Vagina (tissue), 2 donors: Measurements from ENCODE around the gene QRFP. TPM values are rescaled to one million over a fixed set of nuclear protein-coding genes. Genes with fewer than 3 reads are reported as not detected.

ENCODE experiments used
- DNase-seq, 2 donors: peaks; one replicate each; pipeline ENCODE4 v3.0.0-alpha.2; 2017; ENCODE audit errors: extremely low spot score in 2 of 2
- H3K27ac ChIP-seq: fragments of 200-600 bp; sonication (generic); one replicate; pipeline ENCODE4 v1.5.1; 2019
- H3K27me3 ChIP-seq: fragments of 200-600 bp; sonication (generic); one replicate; pipeline ENCODE4 v1.5.1; 2019
- H3K36me3 ChIP-seq, 2 donors: fragments of 200-600 bp; sonication (generic); one replicate each; pipeline ENCODE4 v1.5.1; 2017 to 2019
- H3K4me1 ChIP-seq: fragments of 200-600 bp; sonication (generic); one replicate; pipeline ENCODE4 v1.5.1; 2019
- H3K4me3 ChIP-seq, 2 donors: fragments of 200-600 bp; sonication (generic); 1 replicate in 1 of 2; 2 replicates in 1 of 2; pipeline ENCODE4 v1.5.1; 2016 to 2019
- H3K9me3 ChIP-seq: fragments of 200-600 bp; sonication (generic); one replicate; pipeline ENCODE4 v1.5.1; 2019
- CTCF ChIP-seq, 3 experiments: fragments of 450-650 bp in 2 of 3; fragments of 200-600 bp in 1 of 3; sonication (generic) in 1 of 3; IDR thresholded peaks; one replicate each; pipeline ENCODE4 v1.5.1; 2017 to 2019; ENCODE audit warnings: antibody characterized with exemption in 3 of 3, mild to moderate bottlenecking in 2 of 3, moderate library complexity in 2 of 3
- POLR2A ChIP-seq, 2 donors: fragments of 450-650 bp; IDR thresholded peaks; one replicate each; pipeline ENCODE4 v1.6.1; 2017; ENCODE audit warnings: antibody characterized with exemption in 2 of 2, mild to moderate bottlenecking in 2 of 2, moderate library complexity in 2 of 2
- POLR2AphosphoS5 ChIP-seq, 2 donors: sonication (generic); formaldehyde crosslinking; IDR thresholded peaks; one replicate each; pipeline ENCODE4 v1.9.0; 2017; ENCODE audit warnings: antibody characterized with exemption in 2 of 2, mild to moderate bottlenecking in 2 of 2, low read depth in 1 of 2; ENCODE audit not compliant: insufficient read depth in 1 of 2
- intact Hi-C: fragments of 100-400 bp; cut with DNase I; formaldehyde crosslinking; loops from one replicate; pipeline ENCODE4 v1.15.1; 2023
- total RNA-seq: library from RNA; depleted of rRNA; stranded (reverse); fragments of >200 nt; gene quantifications from one replicate; pipeline ENCODE4 v1.2.3, GENCODE V29; 2016

QRFP gene
- total RNA-seq, 1 donor from 2014 or later = not detected

GRCh38 chr9:130870491-130871381 is 25.9 kb downstream of the QRFP start:
- H3K4me3 ChIP-seq = no peak overlapping the region
- H3K36me3 ChIP-seq = peaks cover 0 to 41% of the 10 kb centered on the region in 2 donors
- H3K4me1 ChIP-seq = peaks cover 34% of the 10 kb centered on the region
- H3K27ac ChIP-seq = no peak overlapping the region
- no peaks in the 10 kb centered on the region for H3K27me3 ChIP-seq
- intact Hi-C loops = loop anchor here (10.0 kb wide), 1 partner anchor 174 kb away; no protein-coding TSS in a partner anchor
- H3K9me3 ChIP-seq = no peaks in the 10 kb centered on the region
- no peak for TF ChIP-seq POLR2AphosphoS5 (IDR thresholded peaks at IDR 0.05; ENCODE audit: insufficient read depth in 1 of 2, low read depth in 1 of 2)
- TF ChIP-seq POLR2A (IDR thresholded peaks at IDR 0.05) = no peak
- TF ChIP-seq CTCF (IDR thresholded peaks at IDR 0.05) = no peak
- DNase-seq = no peak

GRCh38 chr9:130869250-130869649 is 27.4 kb downstream of the QRFP start:
- no peak overlapping the region for H3K27ac ChIP-seq
- no peak for TF ChIP-seq POLR2A (IDR thresholded peaks at IDR 0.05)
- TF ChIP-seq POLR2AphosphoS5 (IDR thresholded peaks at IDR 0.05; ENCODE audit: insufficient read depth in 1 of 2, low read depth in 1 of 2) = no peak
- TF ChIP-seq CTCF (IDR thresholded peaks at IDR 0.05) = no peak
- intact Hi-C loops = loop anchor here (5.0 to 10.0 kb wide), 2 partner anchors 76 to 97 kb away; no protein-coding TSS in a partner anchor
- DNase-seq = no peak
- H3K4me3 ChIP-seq = no peak overlapping the region
- H3K9me3 ChIP-seq = no peaks in the 10 kb centered on the region
- H3K36me3 ChIP-seq = peaks cover 0 to 35% of the 10 kb centered on the region in 2 donors
- peaks cover 34% of the 10 kb centered on the region for H3K4me1 ChIP-seq
- no peaks in the 10 kb centered on the region for H3K27me3 ChIP-seq

- no peak overlapping the region for H3K27ac ChIP-seq
- TF ChIP-seq POLR2A (IDR thresholded peaks at IDR 0.05) (no peak), CTCF (IDR thresholded peaks at IDR 0.05) (no peak), POLR2AphosphoS5 (IDR thresholded peaks at IDR 0.05; ENCODE audit: insufficient read depth in 1 of 2, low read depth in 1 of 2) (no peak)
- intact Hi-C loops = loop anchor here (5.0 to 10.0 kb wide), 2 partner anchors 77 to 96 kb away; no protein-coding TSS in a partner anchor
- H3K36me3 ChIP-seq = peaks cover 0 to 31% of the 10 kb centered on the region in 2 donors
- H3K4me3 ChIP-seq = no peak overlapping the region
- no peaks in the 10 kb centered on the region for H3K9me3 ChIP-seq
- H3K27me3 ChIP-seq = no peaks in the 10 kb centered on the region
- H3K4me1 ChIP-seq = peaks cover 34% of the 10 kb centered on the region
- DNase-seq = no peak
These were observed 28.4 kb downstream of the QRFP start for GRCh38 chr9:130868230-130868629.

- TF ChIP-seq CTCF (IDR thresholded peaks at IDR 0.05) (no peak), POLR2AphosphoS5 (IDR thresholded peaks at IDR 0.05; ENCODE audit: insufficient read depth in 1 of 2, low read depth in 1 of 2) (no peak), POLR2A (IDR thresholded peaks at IDR 0.05) (no peak)
- intact Hi-C loops = loop anchor here (5.0 to 10.0 kb wide), 2 partner anchors 77 to 95 kb away; no protein-coding TSS in a partner anchor
- Histone ChIP-seq H3K36me3 (peaks cover 0 to 29% of the 10 kb centered on the region in 2 donors), H3K4me3 (no peak overlapping the region), H3K9me3 (no peaks in the 10 kb centered on the region), H3K27ac (no peak overlapping the region), H3K4me1 (peaks cover 36% of the 10 kb centered on the region), H3K27me3 (no peaks in the 10 kb centered on the region)
- no peak for DNase-seq
These were observed 29.1 kb downstream of the QRFP start for GRCh38 chr9:130867556-130867955.
